Breast epithelium (tissue), 4 donors: ENCODE results near the gene TTC23. TPM values are rescaled to one million over a fixed set of nuclear protein-coding genes. Genes with fewer than 3 reads are reported as not detected.

Source experiments
- DNase-seq, 2 donors: peaks; one replicate each; pipeline ENCODE4 v3.0.0-alpha.2; 2019; ENCODE audit warnings: low spot score in 2 of 2
- H3K27ac ChIP-seq, 2 donors: fragments of 200-600 bp; sonication (generic) in 1 of 2; one replicate each; pipeline ENCODE4 v1.5.1; 2016 to 2019; ENCODE audit warnings: mild to moderate bottlenecking in 1 of 2
- H3K27me3 ChIP-seq, 2 donors: fragments of 200-600 bp; sonication (generic) in 1 of 2; one replicate each; pipeline versions ENCODE4 v1.5.1 to v1.6.0; 2017 to 2019; ENCODE audit warnings: control low read depth in 1 of 2, mild to moderate bottlenecking in 1 of 2
- H3K36me3 ChIP-seq: fragments of 200-600 bp; one replicate; pipeline ENCODE4 v1.5.1; 2019
- H3K4me1 ChIP-seq, 2 donors: fragments of 200-600 bp; sonication (generic); one replicate each; pipeline ENCODE4 v1.5.1; 2016 to 2019; ENCODE audit warnings: control low read depth in 1 of 2
- H3K4me3 ChIP-seq, 3 donors: fragments of 200-600 bp; sonication (generic); 1 replicate in 2 of 3; 2 replicates in 1 of 3; pipeline ENCODE4 v1.5.1; 2016 to 2019; ENCODE audit warnings: mild to moderate bottlenecking in 3 of 3, moderate library complexity in 2 of 3
- H3K9me3 ChIP-seq, 2 donors: fragments of 200-600 bp; sonication (generic) in 1 of 2; one replicate each; pipeline ENCODE4 v1.5.1; 2016 to 2019; ENCODE audit warnings: control low read depth in 1 of 2
- POLR2A ChIP-seq: fragments of 450-650 bp; IDR thresholded peaks from one replicate; pipeline ENCODE4 v1.6.1; 2016; ENCODE audit warnings: antibody characterized with exemption, mild to moderate bottlenecking, moderate library complexity
- POLR2AphosphoS5 ChIP-seq, 3 donors: sonication (generic); formaldehyde crosslinking; IDR thresholded peaks; one replicate each; pipeline ENCODE4 v1.6.1; 2017; ENCODE audit warnings: antibody characterized with exemption in 3 of 3
- intact Hi-C: fragments of 100-400 bp; cut with DNase I; formaldehyde crosslinking; loops from one replicate; pipeline ENCODE4 v1.15.1; 2023; ENCODE audit warnings: low total_unique reads
- total RNA-seq, 3 donors: library from RNA; depleted of rRNA; stranded (reverse); fragments of >200 nt; gene quantifications; one replicate each; pipeline ENCODE4 v1.1.0, GENCODE V29; 2016
- TF ChIP-seq, protein P1 (sequence below), 3 donors: fragments of 450-650 bp; IDR thresholded peaks; one replicate each; pipeline ENCODE4 v1.5.1; 2016 to 2017; ENCODE audit warnings: antibody characterized with exemption in 3 of 3, mild to moderate bottlenecking in 3 of 3, moderate library complexity in 3 of 3

TTC23 gene
- total RNA-seq, 3 donors from 2014 or later = 19.2 to 43.9 (median 29.5) TPM

DNA sequence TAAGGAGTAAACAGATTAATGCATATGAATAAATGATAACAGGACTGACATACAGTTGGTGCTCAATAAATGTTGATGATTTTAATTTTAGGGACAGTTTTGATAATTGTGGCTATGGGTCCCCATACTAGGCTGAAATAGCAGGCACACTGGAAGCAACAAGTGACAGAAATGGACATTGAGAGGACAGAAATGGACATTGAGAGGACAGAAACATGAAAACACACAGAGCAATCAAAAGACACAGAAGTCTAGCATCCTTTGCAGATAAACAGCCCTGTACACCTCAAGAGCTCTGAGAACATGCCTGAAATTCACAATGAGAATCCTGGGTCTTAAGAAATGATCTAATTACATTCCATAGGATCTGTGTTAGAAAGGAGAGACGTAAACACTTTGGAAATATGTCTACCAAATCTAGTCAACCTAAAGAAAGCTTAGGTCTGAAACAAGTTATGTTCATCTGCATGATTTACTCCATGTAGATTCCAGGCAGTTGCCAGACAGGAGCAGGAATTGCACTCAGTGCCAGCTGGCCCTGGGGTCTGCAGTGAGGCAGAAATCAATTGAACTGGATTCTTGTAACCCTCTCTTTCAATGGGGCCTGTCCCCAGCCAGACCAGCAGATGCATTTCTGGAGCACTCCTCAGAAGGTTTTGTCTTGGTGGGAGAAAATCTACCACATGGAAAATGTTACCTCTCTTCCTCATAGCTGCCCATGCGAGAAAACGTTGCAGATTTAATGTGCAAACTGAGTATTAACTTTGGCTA lies 84.2 kb downstream of the TTC23 start:
- TF ChIP-seq POLR2AphosphoS5 (IDR thresholded peaks at IDR 0.05) (no peak), POLR2A (no peak)
- TF ChIP-seq, protein P1, sequence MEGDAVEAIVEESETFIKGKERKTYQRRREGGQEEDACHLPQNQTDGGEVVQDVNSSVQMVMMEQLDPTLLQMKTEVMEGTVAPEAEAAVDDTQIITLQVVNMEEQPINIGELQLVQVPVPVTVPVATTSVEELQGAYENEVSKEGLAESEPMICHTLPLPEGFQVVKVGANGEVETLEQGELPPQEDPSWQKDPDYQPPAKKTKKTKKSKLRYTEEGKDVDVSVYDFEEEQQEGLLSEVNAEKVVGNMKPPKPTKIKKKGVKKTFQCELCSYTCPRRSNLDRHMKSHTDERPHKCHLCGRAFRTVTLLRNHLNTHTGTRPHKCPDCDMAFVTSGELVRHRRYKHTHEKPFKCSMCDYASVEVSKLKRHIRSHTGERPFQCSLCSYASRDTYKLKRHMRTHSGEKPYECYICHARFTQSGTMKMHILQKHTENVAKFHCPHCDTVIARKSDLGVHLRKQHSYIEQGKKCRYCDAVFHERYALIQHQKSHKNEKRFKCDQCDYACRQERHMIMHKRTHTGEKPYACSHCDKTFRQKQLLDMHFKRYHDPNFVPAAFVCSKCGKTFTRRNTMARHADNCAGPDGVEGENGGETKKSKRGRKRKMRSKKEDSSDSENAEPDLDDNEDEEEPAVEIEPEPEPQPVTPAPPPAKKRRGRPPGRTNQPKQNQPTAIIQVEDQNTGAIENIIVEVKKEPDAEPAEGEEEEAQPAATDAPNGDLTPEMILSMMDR (IDR thresholded peaks at IDR 0.05) = no peak
- no peak overlapping the region for H3K4me3 ChIP-seq
- H3K9me3 ChIP-seq = no peaks in the 10 kb centered on the region
- no peak for DNase-seq
- no peaks in the 10 kb centered on the region for H3K36me3 ChIP-seq
- peak overlapping the region; percentile 96 to 98 for H3K27ac ChIP-seq
- peaks cover 0 to 17% of the 10 kb centered on the region in 2 donors for H3K4me1 ChIP-seq
- H3K27me3 ChIP-seq = no peaks in the 10 kb centered on the region
- intact Hi-C loops = no loop called here

DNA sequence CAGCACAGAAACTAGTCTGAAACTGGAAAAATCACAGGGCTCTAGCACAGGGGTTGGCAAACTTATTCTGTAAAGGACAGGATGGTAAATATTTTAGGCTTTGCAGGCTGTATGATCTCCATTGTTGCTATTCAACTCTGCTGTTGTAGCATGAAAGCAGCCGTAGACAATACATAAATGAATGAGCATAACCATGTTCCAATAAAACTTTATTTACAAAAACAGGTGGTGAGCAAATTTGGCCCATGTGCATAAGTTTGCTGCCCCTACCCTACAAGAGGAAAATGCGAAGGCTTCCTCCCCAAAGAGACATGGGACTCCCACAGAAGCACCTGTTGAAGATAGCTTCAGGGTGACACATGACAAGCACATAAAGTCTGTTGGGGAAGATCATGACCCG lies 85.3 kb downstream of the TTC23 start:
- Histone ChIP-seq H3K36me3 (no peaks in the 10 kb centered on the region), H3K27ac (peak overlapping the region in 1 of 2 donors; percentile 96), H3K4me3 (no peak overlapping the region), H3K4me1 (peaks cover 0 to 13% of the 10 kb centered on the region in 2 donors), H3K27me3 (no peaks in the 10 kb centered on the region), H3K9me3 (no peaks in the 10 kb centered on the region)
- no peak for DNase-seq
- intact Hi-C loops = no loop called here
- no peak for TF ChIP-seq POLR2AphosphoS5 (IDR thresholded peaks at IDR 0.05)
- TF ChIP-seq POLR2A = no peak
- TF ChIP-seq, protein P1 (IDR thresholded peaks at IDR 0.05) = no peak

DNA sequence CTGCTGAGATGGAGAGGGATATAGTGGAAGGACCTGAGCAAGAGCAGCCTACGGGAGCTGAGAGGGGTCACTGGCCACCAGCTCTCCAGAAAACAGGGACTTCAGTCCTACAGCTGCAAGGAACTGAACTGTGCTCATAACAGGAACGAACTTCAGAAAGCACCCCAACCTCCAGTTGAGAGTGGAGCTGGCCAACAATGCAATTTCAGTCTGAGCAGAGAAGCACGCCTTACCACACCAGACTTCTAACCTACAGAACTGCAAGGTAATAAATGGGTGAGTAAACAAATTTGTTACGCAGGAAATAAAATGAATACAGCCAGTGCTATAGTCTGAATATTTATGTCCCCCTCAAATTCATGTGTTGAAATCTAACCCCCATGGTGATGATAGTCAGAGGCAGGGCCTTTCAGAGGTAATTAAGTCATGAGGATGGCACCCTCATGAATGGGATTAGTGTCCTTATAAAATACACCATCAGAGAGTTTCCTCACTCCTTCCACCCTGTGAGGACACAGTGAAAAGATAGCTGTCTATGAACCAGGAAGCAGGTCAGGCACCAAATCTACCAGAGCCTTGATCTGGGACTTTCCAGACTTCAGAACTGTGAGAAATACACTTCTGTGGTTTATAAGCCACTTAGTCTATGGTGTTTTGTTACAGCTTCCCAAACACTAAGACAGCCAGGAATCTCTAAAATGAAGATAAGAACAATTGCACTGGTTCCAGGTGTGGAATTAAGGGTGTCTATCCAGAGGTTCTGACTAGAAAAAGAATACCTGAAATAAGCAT lies 85.9 kb downstream of the TTC23 start:
- Histone ChIP-seq H3K27me3 (no peaks in the 10 kb centered on the region), H3K27ac (peak overlapping the region; percentile 23 to 58), H3K4me3 (no peak overlapping the region), H3K4me1 (peaks cover 0 to 7% of the 10 kb centered on the region in 2 donors), H3K9me3 (no peaks in the 10 kb centered on the region), H3K36me3 (no peaks in the 10 kb centered on the region)
- intact Hi-C loops = no loop called here
- TF ChIP-seq, protein P1 (IDR thresholded peaks at IDR 0.05) = no peak
- TF ChIP-seq POLR2A (no peak), POLR2AphosphoS5 (IDR thresholded peaks at IDR 0.05) (no peak)
- DNase-seq = no peak

DNA sequence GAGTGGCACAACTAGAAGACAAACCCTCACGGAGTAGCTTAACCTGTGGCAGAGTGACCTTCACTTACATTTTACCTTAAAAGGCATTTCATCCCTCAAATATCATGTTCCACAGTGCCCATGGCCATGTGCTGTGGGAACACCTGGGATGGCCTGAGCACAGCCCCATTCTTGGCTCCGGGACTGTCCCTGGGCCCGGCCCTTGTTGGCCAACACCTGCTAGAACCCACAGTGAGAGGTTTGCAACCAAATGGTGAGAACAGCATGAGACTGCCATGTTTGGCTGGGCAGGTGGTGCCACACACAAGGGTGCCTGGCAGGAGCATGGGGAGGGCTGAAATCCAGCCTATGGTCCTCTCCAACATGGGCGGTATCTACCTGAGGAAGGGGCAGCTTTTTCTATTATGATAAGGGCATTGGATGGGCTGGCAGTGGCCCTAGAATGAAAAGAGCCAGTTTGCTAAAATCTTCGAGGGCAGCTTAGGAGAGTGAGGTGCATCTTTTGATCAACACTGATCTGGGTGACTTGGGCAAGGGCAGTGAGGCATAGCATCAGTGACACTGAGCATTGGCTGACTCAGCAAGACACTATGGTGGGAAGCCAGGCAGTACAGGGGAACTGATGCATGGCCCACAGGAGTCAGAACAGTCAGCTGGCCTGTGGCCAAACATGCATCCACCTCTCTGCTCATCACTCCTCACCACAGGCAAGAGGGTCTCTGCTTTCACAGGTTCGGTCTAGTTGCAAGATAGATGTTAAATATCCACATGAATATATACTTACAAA lies 90.6 kb downstream of the TTC23 start:
- DNase-seq = no peak
- no peaks in the 10 kb centered on the region for H3K4me1 ChIP-seq
- TF ChIP-seq POLR2A (no peak), POLR2AphosphoS5 (IDR thresholded peaks at IDR 0.05) (no peak)
- TF ChIP-seq, protein P1 (IDR thresholded peaks at IDR 0.05) = no peak
- no peaks in the 10 kb centered on the region for H3K36me3 ChIP-seq
- no peak overlapping the region for H3K27ac ChIP-seq
- H3K4me3 ChIP-seq = no peak overlapping the region
- no peaks in the 10 kb centered on the region for H3K27me3 ChIP-seq
- no peaks in the 10 kb centered on the region for H3K9me3 ChIP-seq
- intact Hi-C loops = no loop called here
